Neural progenitor cell (in vitro differentiated cells): ENCODE results near the gene ADORA2A.

Experiments used
- EZH2 ChIP-seq: fragments of 200-600 bp; sonication (generic); IDR thresholded peaks from 2 replicates; pipeline ENCODE4 v1.6.1; 2017; ENCODE audit warnings: antibody characterized with exemption, mild to moderate bottlenecking, moderate library complexity
- EZH2phosphoT487 ChIP-seq: fragments of 200-600 bp; sonication (generic); IDR thresholded peaks from 2 replicates; pipeline ENCODE4 v1.6.1; 2017; ENCODE audit warnings: antibody characterized with exemption
- TF ChIP-seq, protein P1 (sequence below): fragments of 200-600 bp; sonication (generic); IDR thresholded peaks from 2 replicates; pipeline ENCODE4 v1.5.1; 2017; ENCODE audit warnings: antibody characterized with exemption, mild to moderate bottlenecking

DNA sequence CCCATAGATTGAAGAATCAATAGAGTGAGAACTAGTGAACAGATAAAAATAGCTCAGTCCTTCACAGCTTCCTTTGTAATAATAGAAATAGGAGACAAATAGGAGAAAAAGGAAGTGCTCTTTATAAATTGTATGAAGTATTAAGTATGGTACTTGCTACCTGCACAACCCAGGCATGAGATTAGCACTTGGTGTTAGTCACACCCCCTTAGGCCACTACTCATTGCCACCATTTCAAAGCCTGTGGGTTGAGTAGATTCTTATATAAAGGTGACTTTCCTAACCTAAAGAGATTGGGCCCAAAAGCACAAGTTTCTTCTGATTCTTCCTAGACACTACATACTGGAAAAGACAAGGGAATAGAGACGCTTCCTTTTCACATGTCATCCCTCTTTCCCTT, 37.7 kb upstream of the ADORA2A start:
- TF ChIP-seq, protein P1, sequence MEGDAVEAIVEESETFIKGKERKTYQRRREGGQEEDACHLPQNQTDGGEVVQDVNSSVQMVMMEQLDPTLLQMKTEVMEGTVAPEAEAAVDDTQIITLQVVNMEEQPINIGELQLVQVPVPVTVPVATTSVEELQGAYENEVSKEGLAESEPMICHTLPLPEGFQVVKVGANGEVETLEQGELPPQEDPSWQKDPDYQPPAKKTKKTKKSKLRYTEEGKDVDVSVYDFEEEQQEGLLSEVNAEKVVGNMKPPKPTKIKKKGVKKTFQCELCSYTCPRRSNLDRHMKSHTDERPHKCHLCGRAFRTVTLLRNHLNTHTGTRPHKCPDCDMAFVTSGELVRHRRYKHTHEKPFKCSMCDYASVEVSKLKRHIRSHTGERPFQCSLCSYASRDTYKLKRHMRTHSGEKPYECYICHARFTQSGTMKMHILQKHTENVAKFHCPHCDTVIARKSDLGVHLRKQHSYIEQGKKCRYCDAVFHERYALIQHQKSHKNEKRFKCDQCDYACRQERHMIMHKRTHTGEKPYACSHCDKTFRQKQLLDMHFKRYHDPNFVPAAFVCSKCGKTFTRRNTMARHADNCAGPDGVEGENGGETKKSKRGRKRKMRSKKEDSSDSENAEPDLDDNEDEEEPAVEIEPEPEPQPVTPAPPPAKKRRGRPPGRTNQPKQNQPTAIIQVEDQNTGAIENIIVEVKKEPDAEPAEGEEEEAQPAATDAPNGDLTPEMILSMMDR, result no peak
- TF ChIP-seq EZH2 (no peak), EZH2phosphoT487 (no peak)
